H1 (cell line): ENCODE results near the gene THAP5. TPM values are rescaled to one million over a fixed set of nuclear protein-coding genes. Genes with fewer than 3 reads are reported as not detected.

ENCODE experiments used
- CTCF ChIA-PET: fragments of 300-600 bp; sonication (Branson Sonifier 250); formaldehyde crosslinking; loops from one replicate; lab custom pipeline; 2021; ENCODE audit not compliant: partially characterized antibody; lab: Charles Lee
- POLR2A ChIA-PET: fragments of 300-600 bp; sonication (Branson Sonifier 250); formaldehyde crosslinking; loops from one replicate; lab custom pipeline; 2021; ENCODE audit warnings: inconsistent platforms; ENCODE audit not compliant: partially characterized antibody; lab: Charles Lee
- DNase-seq, 2 experiments: peaks; one replicate each; pipeline versions ENCODE4 v3.0.0 to v3.0.0-alpha.2; 2010 to 2022; ENCODE audit warnings: low spot score in 2 of 2, low read depth in 1 of 2, mixed read lengths in 1 of 2
- FAIRE-seq: peaks from 2 replicates; lab custom pipeline; 2011; peaks lifted over from hg19 to GRCh38; lab: Jason Lieb, UNC
- H2AFZ ChIP-seq: 2 replicates; pipeline ENCODE4 v1.8.1; 2012; ENCODE audit warnings: low read length, inconsistent platforms
- H2AK5ac ChIP-seq: 2 replicates; pipeline ENCODE4 v1.6.1; 2013; ENCODE audit warnings: low read depth, low read length
- H2BK120ac ChIP-seq: replicated peaks from 2 replicates; pipeline ENCODE3; 2013; ENCODE audit warnings: low read depth, low read length, inconsistent platforms
- H2BK12ac ChIP-seq: 2 replicates; pipeline ENCODE4 v1.6.1; 2013; ENCODE audit warnings: low read depth, low read length
- H2BK15ac ChIP-seq: 2 replicates; pipeline ENCODE4 v1.6.1; 2013; ENCODE audit warnings: low read length
- H2BK20ac ChIP-seq: 2 replicates; pipeline ENCODE4 v1.6.1; 2013; ENCODE audit warnings: low read length
- H2BK5ac ChIP-seq: 2 replicates; pipeline ENCODE4 v1.6.1; 2013; ENCODE audit warnings: low read depth, low read length
- H3K14ac ChIP-seq: 2 replicates; pipeline ENCODE4 v1.6.1; 2013; ENCODE audit warnings: inconsistent platforms; ENCODE audit not compliant: insufficient read length
- H3K18ac ChIP-seq: 2 replicates; pipeline ENCODE4 v1.6.1; 2013; ENCODE audit warnings: low read length; ENCODE audit errors: extremely low read depth
- H3K23ac ChIP-seq: 2 replicates; pipeline ENCODE4 v1.6.1; 2013; ENCODE audit warnings: inconsistent platforms; ENCODE audit not compliant: insufficient read length
- H3K23me2 ChIP-seq: 2 replicates; pipeline ENCODE4 v1.6.1; 2013; ENCODE audit warnings: low read depth, low read length
- H3K27ac ChIP-seq: 2 replicates; pipeline ENCODE4 v1.6.1; 2011; ENCODE audit warnings: low read depth, low read length, inconsistent platforms
- H3K27me3 ChIP-seq, 4 experiments: replicated peaks in 1 of 4; 1 replicate in 1 of 4; 2 replicates in 3 of 4; pipeline versions ENCODE4 v1.6.1 to v1.8.1; 2011 to 2013; ENCODE audit warnings: low read length in 3 of 4, mild to moderate bottlenecking in 3 of 4, inconsistent platforms in 2 of 4, mixed read lengths in 2 of 4, moderate library complexity in 1 of 4; ENCODE audit not compliant: control insufficient read depth in 3 of 4, insufficient read depth in 3 of 4; ENCODE audit errors: extremely low read depth in 1 of 4
- H3K36me3 ChIP-seq, 4 experiments: 2 replicates each; pipeline versions ENCODE4 v1.6.1 to v1.8.1; 2011 to 2013; ENCODE audit warnings: mild to moderate bottlenecking in 4 of 4, low read length in 3 of 4, moderate library complexity in 2 of 4, control low read depth in 1 of 4, inconsistent platforms in 1 of 4; ENCODE audit not compliant: insufficient read depth in 4 of 4, control insufficient read depth in 2 of 4
- H3K4ac ChIP-seq: replicated peaks from 2 replicates; pipeline ENCODE3; 2013; ENCODE audit warnings: low read length, low read depth, mixed read lengths, inconsistent platforms; ENCODE audit not compliant: insufficient read length
- H3K4me1 ChIP-seq, 4 experiments: replicated peaks in 1 of 4; 1 replicate in 1 of 4; 2 replicates in 3 of 4; pipeline versions ENCODE4 v1.6.1 to v1.8.1; 2011 to 2013; ENCODE audit warnings: low read length in 3 of 4, inconsistent platforms in 2 of 4, mixed read lengths in 1 of 4; ENCODE audit not compliant: insufficient read depth in 4 of 4, control insufficient read depth in 3 of 4
- H3K4me2 ChIP-seq, 2 experiments: 2 replicates each; pipeline versions ENCODE4 v1.6.1 to v1.8.1; 2011 to 2013; ENCODE audit warnings: low read depth in 2 of 2, low read length in 2 of 2, control low read depth in 1 of 2, inconsistent platforms in 1 of 2, mild to moderate bottlenecking in 1 of 2; ENCODE audit not compliant: insufficient read depth in 1 of 2
- H3K4me3 ChIP-seq, 4 experiments: fragments of 200-600, 300-600 bp in 1 of 4; sonication (generic), shearing (Covaris generic), sonication (Bioruptor Twin) in 1 of 4; 2 replicates each; pipeline versions ENCODE4 v1.5.1 to v1.8.1; 2011 to 2016; ENCODE audit warnings: low read length in 4 of 4, low read depth in 3 of 4, control low read depth in 2 of 4, inconsistent platforms in 2 of 4, mild to moderate bottlenecking in 2 of 4, mixed read lengths in 1 of 4, moderate library complexity in 1 of 4; ENCODE audit not compliant: insufficient read depth in 2 of 4; ENCODE audit errors: extremely low read depth in 1 of 4
- H3K56ac ChIP-seq: replicated peaks from 2 replicates; pipeline ENCODE3; 2013; ENCODE audit warnings: low read depth, mild to moderate bottlenecking, mixed read lengths, low read length, inconsistent platforms; ENCODE audit not compliant: insufficient read length
- H3K79me1 ChIP-seq: 2 replicates; pipeline ENCODE4 v1.6.1; 2013; ENCODE audit warnings: low read depth, low read length, control low read depth
- H3K79me2 ChIP-seq, 2 experiments: 2 replicates each; pipeline versions ENCODE4 v1.6.1 to v1.8.1; 2012 to 2013; ENCODE audit warnings: low read length in 2 of 2, mild to moderate bottlenecking in 2 of 2, inconsistent platforms in 1 of 2; ENCODE audit not compliant: insufficient read depth in 2 of 2, control insufficient read depth in 1 of 2
- H3K9ac ChIP-seq, 4 experiments: replicated peaks in 1 of 4; 1 replicate in 1 of 4; 2 replicates in 3 of 4; pipeline versions ENCODE4 v1.6.1 to v1.8.1; 2011 to 2013; ENCODE audit warnings: low read depth in 3 of 4, low read length in 3 of 4, control low read depth in 2 of 4, mild to moderate bottlenecking in 2 of 4, moderate library complexity in 2 of 4, inconsistent platforms in 1 of 4; ENCODE audit errors: extremely low read depth in 1 of 4
- H3K9me3 ChIP-seq, 2 experiments: 2 replicates each; pipeline versions ENCODE4 v1.6.1 to v1.8.1; 2012 to 2013; ENCODE audit warnings: mild to moderate bottlenecking in 2 of 2, moderate library complexity in 2 of 2, control low read depth in 1 of 2, inconsistent platforms in 1 of 2, low read depth in 1 of 2, low read length in 1 of 2, mixed read lengths in 1 of 2; ENCODE audit not compliant: insufficient read depth in 2 of 2
- H4K20me1 ChIP-seq, 2 experiments: replicated peaks in 1 of 2; 2 replicates each; pipeline versions ENCODE3 to v1.8.1; 2011 to 2013; ENCODE audit warnings: inconsistent platforms in 2 of 2, low read length in 2 of 2, mild to moderate bottlenecking in 1 of 2; ENCODE audit not compliant: insufficient read depth in 2 of 2, control insufficient read depth in 1 of 2
- H4K5ac ChIP-seq: 2 replicates; pipeline ENCODE4 v1.6.1; 2013; ENCODE audit warnings: low read length, low read depth, mixed read lengths, inconsistent platforms; ENCODE audit not compliant: insufficient read length
- H4K8ac ChIP-seq: 2 replicates; pipeline ENCODE4 v1.8.0; 2013; ENCODE audit warnings: mild to moderate bottlenecking, moderate library complexity, low read length, inconsistent platforms; ENCODE audit not compliant: insufficient read depth; ENCODE audit errors: extremely low read depth
- H4K91ac ChIP-seq: replicated peaks from 2 replicates; pipeline ENCODE3; 2013; ENCODE audit warnings: low read length, mixed read lengths, inconsistent platforms; ENCODE audit not compliant: insufficient read length
- TAF7 ChIP-seq: optimal IDR thresholded peaks from 2 replicates; pipeline ENCODE3; 2011; ENCODE audit warnings: low read depth, mild to moderate bottlenecking, inconsistent platforms, low read length, moderate library complexity, borderline replicate concordance
- WGBS, 2 experiments: shearing (Covaris generic) in 1 of 2; methylation state at CpG; one replicate each; pipeline versions ENCODE4 v1.1.6 to v1.1.7; 2013 to 2015; ENCODE audit warnings: low lambda C conversion rate in 2 of 2, mixed read lengths in 2 of 2, inconsistent platforms in 1 of 2, low coverage in 1 of 2, missing lambda C conversion rate in 1 of 2; ENCODE audit not compliant: insufficient replicate concordance in 2 of 2, insufficient coverage in 1 of 2, insufficient read length in 1 of 2; ENCODE audit errors: extremely low coverage in 1 of 2, missing lambda C conversion rate in 1 of 2; 5-methylcytosine and 5-hydroxymethylcytosine counted together
- polyA plus RNA-seq, 7 experiments: library from polyadenylated mRNA; depleted of rRNA in 3 of 7; stranded (reverse) in 5 of 7; unstranded in 2 of 7; fragments of >200 nt in 5 of 7; fragments of 200-250 nt in 2 of 7; gene quantifications; 1 replicate in 5 of 7; 2 replicates in 1 of 7; 4 replicates in 1 of 7; pipeline versions ENCODE4 v1.2.1 to v1.2.3, GENCODE V29; 2011 to 2013; ENCODE audit warnings: missing spikeins in 2 of 7, mixed read lengths in 2 of 7
- total RNA-seq: library from RNA; stranded (reverse); fragmentation: NEBNext Ultra II Directional; extraction: Animal tissue kit (Norgen Biotek cat#: 25700); gene quantifications from 2 replicates; pipeline ENCODE4 v1.2.1, GENCODE V29; 2021

The THAP5 gene
- total and polyA plus RNA-seq, 2 of the 8 experiments (the other 6 are each of a cell fraction or from before 2014, with no cell fraction given) = 3.9 to 24.2 TPM

- H4K91ac ChIP-seq = no peak overlapping the region
- no peak overlapping the region for H2BK120ac ChIP-seq
- no peak overlapping the region for H3K56ac ChIP-seq
- CTCF ChIA-PET = no interaction called here
- H2BK5ac ChIP-seq = no peak overlapping the region
- H3K27me3 ChIP-seq = no peaks in the 10 kb centered on the region
- H3K4me3 ChIP-seq = no peak overlapping the region
- H2BK15ac ChIP-seq = no peak overlapping the region
- H3K27ac ChIP-seq = no peak overlapping the region
- H2AK5ac ChIP-seq = no peak overlapping the region
- H3K79me1 ChIP-seq = no peaks in the 10 kb centered on the region
- H3K36me3 ChIP-seq = peaks cover 0 to 1% (median 0%) of the 10 kb centered on the region in 4 experiments; a peak in 1 of 8 replicates
- H3K9ac ChIP-seq = no peak overlapping the region
- DNase-seq (no peak), FAIRE-seq (no peak)
- H3K23ac ChIP-seq = no peak overlapping the region
- no peak overlapping the region for H4K8ac ChIP-seq
- H3K4me1 ChIP-seq = no peaks in the 10 kb centered on the region
- H3K18ac ChIP-seq = no peak overlapping the region
- H3K9me3 ChIP-seq = peaks cover 11 to 18% of the 10 kb centered on the region in 2 experiments
- no peak overlapping the region for H3K14ac ChIP-seq
- no peaks in the 10 kb centered on the region for H3K79me2 ChIP-seq
- H3K23me2 ChIP-seq = no peaks in the 10 kb centered on the region
- H2AFZ ChIP-seq = no peak overlapping the region
- H2BK20ac ChIP-seq = no peak overlapping the region
- no peaks in the 10 kb centered on the region for H4K20me1 ChIP-seq
- no peak overlapping the region for H2BK12ac ChIP-seq
- no peak overlapping the region for H3K4me2 ChIP-seq
- 87% methylated on average over 4 of the region's 4 CpGs; no CpG with 5 or more reads in 1 of the 2 experiments for WGBS, 2 experiments
- POLR2A ChIA-PET = interaction anchor here (1.5 kb wide), 1 partner anchor 10 kb away, joined by 5 read pairs; the partner anchor contains the start of genes DNAJB9 and THAP5
- H4K5ac ChIP-seq = no peak overlapping the region
- no peak overlapping the region for H3K4ac ChIP-seq
- TF ChIP-seq TAF7 = no peak
Measured at GRCh38 chr7:108559253-108559652, 10.3 kb downstream of the THAP5 start.
